Limb (tissue), 2 donors: ENCODE data around the gene TMEM94.

Source experiments
- DNase-seq, 2 donors: peaks; one replicate each; pipeline ENCODE4 v3.0.0-alpha.2; 2016; ENCODE audit errors: extremely low spot score in 2 of 2

Gene TMEM94

DNA sequence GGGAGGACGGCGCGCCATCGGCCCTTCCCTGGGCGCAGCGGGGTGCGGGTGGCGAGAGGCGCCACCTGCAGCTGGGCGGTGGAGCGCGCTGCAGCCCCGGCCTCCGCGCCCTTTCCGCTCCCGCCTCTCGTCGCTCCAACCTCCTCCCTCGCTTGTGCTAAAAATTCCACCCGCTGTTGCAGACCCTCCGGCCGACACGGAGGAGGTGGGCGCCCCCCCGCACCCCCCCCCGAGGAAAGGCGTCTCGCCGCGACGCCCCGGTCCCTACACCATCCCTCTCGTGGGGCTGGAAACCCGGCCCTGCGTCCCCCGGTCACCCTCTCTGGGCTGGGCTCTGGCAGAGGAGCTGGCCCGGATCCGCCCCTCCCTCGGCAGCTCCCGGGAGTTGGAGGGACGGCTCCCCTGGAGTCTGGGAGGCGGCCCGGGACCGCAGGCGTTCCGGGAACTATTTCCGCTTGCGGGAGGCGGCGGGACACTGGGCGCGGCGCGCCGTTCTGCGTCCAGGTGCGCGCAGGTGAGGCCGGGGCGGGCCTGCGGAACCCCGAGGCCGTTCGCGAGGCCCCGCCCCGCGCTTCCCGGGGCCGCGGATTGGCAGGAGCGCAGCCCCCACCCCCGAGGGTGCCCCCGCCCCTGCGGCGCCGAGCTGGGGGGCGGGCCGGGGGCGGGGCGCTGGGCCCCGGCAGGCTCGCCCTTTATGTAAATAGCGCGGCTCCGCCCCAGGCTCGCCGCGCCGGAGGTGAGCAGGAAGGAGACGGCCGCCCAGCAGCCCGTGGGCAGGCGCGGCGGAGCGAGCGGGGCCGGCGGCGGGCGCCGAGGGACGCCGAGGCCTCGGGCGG, 68.8 kb downstream of the TMEM94 start, which contains the start of gene LLGL2:
LLGL2 (plus strand) TSS at position 728 of the 836 bp plus-strand sequence. CDS start 17,730 bp downstream, outside the sequence.
- DNase-seq, result peak; percentile 24 to 80

DNA sequence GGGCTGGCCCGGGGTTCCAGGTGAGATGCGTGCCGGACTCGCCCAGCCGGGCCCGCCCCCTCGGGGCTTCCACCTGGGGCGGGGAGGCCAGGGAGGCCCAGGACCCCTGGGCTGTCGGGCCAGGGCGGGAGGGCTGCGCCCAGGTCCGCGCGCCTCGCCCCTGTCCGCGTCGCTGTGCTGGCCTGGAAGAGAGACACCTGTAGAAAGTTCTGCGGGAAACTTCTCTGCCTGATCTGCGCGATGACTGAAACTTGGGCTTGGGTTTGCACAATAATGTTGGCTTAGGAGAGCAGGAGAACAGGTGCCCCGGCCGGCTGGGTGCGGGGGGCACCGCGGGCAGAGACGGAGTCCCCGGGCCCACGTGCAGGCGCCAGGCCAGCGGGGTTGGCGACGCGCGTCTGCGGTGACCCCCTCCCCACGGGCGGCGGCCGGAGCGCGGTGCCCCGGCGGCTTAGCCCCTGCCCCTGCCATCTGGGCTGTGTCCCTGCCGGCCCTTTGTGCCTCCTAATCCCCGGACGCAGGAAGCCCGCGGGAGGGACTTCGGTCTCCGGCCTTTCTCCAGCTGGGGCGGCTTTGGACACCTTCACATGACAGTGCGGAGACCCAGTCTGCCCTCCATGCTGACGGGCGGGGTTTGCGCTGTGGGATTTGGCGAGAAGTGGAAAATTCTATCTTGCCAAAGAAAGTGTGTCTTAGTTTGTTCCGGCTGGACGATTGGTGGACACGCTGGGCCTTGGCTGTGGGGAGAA, 69.5 kb downstream of the TMEM94 start:
- no peak for DNase-seq

DNA sequence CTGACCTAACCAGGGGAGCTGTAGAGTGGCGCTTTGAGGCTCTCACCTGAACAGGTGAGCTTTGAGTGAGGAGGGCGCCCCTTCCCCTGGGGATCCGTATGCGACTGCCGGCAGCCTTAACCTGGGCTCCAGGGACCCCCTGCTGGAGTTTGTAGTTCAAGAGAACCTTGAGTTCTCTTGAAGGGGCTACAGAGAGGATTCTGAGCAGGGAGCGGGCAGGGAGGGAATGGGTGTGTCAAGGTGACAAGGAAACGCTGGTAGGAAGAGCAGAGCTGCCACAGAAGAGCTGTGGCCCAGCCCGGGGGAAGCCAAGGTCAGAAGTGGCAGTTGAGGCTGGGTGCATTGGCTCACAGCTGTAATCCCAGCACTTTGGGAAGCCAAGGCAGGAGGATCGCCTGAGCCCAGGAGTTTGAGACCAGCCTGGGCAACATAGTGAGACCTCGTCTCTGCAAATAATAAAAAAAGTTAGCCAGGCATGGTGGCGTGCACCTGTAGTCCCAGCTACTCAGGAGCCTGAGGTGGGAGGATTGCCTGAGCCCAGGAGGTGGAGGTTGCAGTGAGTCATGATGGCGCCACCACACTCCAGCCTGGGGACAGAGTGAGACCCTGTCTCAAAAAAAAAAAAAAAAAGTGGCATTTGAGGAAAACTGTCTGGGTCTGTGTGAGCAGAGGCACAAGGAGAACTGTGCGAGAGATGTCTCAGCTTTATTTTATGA, 70.3 kb downstream of the TMEM94 start:
- DNase-seq, result no peak

DNA sequence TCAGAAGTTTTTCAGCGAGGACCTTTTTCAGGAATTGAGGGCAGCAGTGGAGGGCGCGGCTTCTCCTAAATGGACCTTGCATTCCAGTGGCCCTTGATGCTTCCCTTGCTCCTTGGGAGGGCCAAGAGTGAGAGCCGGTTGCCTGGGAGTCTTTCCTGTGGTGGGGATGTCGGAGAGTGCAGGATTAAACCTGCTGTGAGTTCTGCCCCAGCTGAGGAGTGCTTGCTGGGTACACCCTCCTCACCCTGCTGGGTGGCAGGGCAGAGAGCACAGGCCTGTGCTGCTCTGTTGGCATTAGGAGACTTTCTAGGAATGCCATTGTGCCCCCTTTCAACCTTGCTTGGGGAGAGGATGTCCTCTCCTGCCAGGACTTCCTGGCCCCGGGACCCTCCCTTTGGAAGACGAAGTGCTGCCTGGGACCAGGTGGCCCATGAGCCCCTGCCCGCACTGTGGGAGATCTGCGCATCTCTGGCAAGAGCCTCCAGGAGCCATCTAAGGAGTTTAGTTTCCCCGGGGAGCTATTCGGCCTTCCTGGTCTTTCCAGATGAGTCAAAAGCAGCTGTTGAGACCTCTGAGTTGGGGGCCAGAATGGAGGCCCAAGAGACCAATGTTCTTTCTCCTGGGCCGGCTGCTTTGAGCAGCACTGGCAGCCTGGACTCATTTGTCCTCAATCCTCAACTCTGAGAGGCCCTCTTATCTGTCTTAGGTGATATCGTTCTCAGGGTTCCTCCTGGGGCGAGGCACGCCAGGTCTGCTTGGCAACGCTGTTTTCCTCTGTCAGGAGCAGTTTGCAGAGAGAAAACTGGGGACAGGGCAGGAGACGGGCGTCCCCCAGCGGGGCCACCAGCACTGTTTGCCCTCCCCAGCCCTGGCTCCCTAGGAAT, 74.6 kb downstream of the TMEM94 start:
- DNase-seq, result no peak

DNA sequence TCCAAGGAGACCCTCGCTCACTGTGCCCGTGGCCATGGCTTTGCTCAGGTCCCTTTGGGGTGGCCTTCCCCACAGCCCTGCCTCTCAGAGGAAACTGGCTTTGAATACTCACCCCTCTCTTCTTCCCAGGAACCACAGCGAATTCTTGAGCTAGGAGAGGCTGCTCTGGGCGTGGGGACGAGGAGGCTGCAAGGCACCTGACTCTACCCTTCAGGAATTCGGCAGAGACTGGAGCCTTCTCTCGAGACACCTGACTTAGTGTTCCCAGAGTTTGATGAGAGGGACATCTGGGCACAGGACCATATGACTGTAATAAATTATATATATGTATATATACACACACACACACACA, 75.3 kb downstream of the TMEM94 start:
- no peak for DNase-seq

DNA sequence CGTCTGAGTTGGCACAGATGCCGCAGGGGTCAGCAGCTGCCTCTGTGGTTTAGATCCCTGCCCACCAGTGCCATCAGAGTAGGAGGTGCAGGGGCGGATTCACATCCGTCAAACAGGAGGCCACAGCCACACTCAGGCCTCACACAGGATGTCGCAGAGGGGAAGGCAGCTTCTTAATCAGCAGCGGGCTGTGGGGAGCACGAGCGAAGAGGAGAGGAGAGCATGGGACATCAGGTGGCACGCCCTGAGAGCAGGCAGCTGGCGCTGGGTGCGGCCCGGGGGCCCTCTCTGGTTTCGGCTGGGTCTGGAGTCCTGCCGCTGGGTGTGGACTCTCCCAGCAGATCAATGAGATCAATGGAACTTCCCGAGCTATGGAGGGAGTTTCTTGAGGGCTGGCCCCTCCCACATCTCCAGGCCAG, 78.7 kb downstream of the TMEM94 start:
- DNase-seq, result no peak

DNA sequence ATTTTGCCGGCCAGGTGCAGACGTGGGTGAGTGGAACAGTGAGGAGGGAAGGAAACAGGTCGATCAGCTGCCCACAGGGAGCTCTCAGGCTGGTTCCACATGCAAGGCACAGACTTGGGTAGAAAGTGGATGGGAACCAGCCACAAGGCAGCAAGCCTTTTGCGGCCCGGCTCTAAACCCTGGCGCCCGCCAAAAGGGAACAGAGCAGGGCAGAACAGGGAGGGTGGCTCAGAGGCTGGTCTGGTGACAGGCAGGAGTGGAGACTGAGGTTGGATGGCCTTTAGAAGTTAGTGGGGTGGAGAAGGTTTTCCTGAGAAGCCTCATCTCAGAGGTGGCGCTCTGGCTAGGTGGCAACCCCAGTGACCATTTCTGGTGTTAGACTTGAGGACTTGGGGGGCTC, 79.4 kb downstream of the TMEM94 start:
- DNase-seq, result no peak

DNA sequence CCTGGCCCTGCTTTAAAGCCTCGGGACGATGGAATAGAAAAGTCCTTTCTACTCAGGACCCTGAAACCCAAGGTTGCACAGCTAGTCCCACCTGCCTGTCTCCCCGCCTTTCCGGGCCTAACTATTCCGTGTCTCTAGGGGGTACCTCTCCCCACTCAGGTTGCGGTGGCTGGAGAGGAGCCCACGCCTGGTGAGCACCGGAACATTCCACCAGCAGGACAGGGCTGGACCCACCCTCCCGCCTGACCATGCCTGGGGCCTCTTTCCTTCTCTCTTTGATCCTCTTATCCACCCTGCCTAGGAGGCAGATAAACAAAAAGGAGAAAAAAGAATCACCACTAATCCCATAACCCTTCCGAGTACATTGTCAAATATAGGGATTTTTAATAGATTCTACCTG, 79.9 kb downstream of the TMEM94 start:
- no peak for DNase-seq

DNA sequence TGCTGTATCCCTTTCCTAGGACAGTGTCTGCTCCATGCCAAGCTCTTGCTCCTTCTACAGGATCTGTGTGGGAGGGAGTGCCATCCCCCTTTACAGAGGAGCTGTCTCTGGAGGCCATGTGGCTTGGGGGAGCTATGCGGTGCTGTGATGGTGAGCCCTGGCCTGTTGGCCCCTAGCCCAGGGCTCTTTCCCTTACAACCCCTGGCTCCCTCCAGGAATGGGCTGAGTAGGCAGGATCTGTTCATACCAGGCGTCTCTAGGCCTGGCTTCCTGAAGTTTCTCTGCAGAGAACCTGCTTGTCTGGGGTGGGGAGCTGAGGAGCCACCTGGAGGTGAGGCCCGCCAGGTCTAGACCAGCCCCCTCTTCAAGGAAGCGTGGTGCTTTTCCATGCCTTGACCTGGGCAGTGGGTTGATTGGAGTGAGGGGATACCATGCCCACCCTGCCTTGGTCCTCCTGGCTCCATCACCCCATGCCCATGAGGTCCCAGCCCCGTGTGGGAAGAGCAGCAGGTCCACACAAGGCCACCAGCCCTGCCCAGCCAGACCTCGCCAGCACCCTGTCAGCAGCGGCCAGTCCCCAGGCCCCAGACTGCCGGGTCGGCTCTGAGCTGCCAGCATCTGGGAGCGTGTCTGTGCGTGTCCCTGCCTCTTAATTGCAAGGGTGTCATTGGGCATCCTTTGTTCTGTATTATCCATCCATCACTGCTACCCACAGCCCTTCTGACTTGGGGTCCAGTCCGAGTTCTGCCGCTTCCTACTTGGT, 83.7 kb downstream of the TMEM94 start:
- no peak for DNase-seq

DNA sequence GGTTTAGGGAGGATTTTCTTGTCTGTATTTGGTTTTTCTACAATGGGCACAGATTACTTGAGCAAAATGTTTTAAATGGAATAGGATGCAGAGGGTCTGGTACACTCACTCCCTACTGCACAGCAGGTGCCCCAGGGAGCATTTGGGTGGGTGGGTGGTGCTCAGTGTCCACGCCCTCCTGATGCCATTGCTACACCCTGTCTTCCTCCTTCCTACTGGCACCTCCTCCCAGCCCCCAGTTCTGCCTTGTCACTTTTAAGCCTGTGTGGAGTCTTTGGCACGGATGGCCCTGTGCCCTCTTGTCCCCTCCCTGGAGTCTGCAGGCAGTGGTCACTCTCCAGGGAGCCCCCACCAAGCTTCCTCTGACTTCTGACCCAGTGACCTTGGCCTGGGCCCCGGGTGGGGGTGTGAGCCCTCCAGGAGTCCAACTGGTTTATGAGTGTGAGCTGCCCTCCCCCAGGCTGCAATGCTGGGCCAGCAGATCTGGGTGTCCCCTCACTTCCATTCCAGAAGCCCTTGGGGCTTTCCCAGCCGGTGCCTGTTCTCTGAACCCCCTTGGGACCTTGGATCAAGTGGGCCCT, 84.6 kb downstream of the TMEM94 start:
- no peak for DNase-seq

DNA sequence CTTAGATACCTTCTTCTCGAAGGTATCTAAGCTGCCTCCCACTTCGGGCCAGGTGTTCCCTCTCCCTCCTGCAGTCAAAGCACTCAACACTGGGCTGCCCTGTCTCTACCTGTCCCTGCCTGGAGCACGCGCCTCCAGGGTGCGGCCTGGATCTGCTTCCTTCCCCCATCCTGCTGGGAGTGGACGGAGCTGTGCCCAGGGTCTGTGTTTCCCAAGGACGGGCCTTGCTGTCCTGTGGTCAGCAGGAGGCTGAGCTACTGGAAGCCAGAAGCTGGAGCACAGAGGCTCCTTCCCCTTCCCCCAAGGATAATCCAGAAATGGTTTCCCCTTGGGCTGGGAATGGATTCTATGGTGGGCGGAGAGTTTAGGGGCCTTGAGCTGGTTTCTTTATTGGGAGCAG, 85.8 kb downstream of the TMEM94 start:
- no peak for DNase-seq

DNA sequence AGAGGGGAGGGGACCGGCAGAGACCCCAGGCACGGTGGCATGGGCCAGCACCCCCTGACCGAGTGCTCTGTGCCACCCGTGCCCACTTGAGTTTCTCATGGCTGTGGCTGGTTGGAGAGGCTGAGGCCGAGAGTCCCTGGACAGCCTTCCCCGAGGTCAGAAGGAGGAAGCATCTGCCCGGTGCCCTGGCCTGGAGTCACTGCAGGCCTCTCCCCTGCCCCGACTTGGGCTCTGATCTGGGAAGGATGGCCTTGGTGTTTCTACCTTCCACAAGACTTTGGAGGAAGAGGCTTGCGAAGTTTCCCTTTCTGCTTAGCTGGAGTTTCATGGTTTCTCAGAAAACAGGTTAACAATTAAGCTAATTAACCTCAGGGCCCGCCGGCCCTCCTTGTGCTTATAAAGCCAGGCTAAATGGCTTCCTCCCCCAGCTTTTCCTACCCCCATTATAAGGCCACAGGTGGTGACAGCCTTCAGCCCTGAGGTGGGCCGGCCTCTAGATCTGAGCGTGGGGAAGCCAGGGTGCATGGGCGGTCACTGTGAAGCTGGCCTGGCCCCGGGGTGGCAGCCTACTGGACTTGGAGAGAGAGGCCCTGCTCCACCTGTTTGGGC, 86.4 kb downstream of the TMEM94 start:
- no peak for DNase-seq

DNA sequence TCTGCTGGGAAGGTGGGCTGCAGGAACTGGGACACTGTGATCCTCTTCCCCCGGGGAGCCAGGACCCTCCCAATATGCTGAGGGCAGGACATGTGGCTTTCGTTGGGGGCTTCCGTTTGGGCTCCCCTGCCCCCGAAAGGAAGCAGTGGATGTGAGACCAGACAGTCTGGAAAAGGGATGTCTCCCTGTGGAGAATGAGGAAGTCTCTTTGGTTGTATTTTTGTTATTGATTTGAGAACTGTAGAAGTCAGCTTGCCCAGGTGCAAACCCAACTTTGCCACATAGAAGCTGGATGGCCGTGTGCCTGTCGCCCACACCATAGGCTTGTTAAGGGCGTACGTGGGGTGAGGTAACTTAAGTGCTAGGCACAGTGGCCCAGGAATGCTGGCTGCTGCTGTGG, 87.8 kb downstream of the TMEM94 start:
- DNase-seq, result no peak

DNA sequence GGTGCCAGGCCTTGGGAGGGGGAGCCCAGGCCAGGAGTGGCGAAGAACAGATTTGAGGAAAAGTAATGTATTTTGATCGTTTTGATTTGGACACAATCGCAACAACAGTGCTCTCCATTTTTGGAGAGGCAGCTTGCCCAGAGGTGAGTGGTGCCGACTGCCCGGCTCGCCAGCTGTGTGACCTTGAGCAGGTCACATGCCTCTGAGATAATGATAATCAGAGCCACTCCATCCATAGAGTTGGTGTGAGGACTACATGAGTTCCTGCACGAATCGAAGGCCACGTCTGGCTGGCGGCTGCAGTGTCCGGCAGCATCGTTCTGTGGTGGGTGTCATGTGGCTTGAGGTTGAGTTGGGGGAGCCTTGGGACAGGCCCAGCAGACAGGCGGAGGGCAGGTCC, 89.7 kb downstream of the TMEM94 start:
- no peak for DNase-seq

DNA sequence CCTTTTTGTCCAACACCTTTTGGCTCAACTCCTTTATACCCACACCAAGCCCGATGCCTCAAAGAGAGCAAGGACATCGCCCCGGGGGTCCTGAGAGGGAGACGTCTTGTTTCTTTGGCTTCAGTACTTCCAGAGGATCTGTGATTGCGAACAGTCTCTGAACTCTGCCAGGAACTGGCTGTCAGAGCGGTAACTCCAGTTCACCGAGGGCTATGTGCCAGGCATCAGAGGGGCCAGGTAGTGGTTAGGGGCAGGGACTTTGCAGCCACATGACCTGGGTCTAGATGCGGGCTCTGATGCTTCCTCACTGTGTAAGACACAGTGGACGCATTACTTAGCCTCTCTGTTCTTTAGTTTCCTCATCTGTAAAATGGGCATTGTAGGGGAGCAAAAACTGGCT, 90.7 kb downstream of the TMEM94 start:
- DNase-seq, result no peak

DNA sequence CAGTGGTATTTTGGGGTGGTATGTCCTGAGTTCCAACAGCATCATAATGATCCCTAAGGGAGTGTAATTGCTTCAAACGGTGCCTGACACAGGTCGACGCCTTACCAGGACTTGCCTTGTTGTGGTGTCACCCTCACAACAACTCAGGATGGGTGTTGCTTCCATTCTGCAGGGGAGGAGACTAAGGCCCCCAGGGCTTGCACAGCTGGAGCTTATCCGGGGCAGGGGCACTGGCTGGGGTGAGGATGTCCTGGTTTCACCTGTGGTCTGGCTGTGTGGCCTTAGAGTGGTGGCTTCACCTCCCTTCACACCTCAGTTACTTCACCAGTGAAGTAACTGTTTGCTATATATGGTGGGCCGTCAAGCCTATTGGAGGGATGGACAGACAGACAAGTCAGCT, 92.4 kb downstream of the TMEM94 start:
- no peak for DNase-seq
